Upper lobe of right lung (tissue), 1 donor: ENCODE results near the gene AGPAT3. TPM values are rescaled to one million over a fixed set of nuclear protein-coding genes. Genes with fewer than 3 reads are reported as not detected.

Experiments used
- ATAC-seq: fragments of 200-7000 bp; cut with Tn5 transposase; one replicate; pipeline ENCODE4 v1.9.1; 2020; ENCODE audit warnings: mild to moderate bottlenecking, moderate library complexity
- DNase-seq: peaks from one replicate; pipeline ENCODE4 v3.0.0-alpha.2; 2020
- H3K27ac ChIP-seq: fragments of 200-600 bp; one replicate; pipeline ENCODE4 v1.8.0; 2022
- H3K27me3 ChIP-seq: fragments of 200-600 bp; one replicate; pipeline ENCODE4 v1.8.0; 2022; ENCODE audit warnings: mild to moderate bottlenecking
- H3K36me3 ChIP-seq: fragments of 200-600 bp; one replicate; pipeline ENCODE4 v1.8.0; 2022
- H3K4me1 ChIP-seq: fragments of 200-600 bp; one replicate; pipeline ENCODE4 v1.8.0; 2022
- H3K4me3 ChIP-seq: fragments of 200-600 bp; one replicate; pipeline ENCODE4 v1.8.0; 2022; ENCODE audit warnings: mild to moderate bottlenecking
- H3K9me3 ChIP-seq: fragments of 200-600 bp; one replicate; pipeline ENCODE4 v1.8.0; 2022
- CTCF ChIP-seq: fragments of 200-600 bp; IDR thresholded peaks from one replicate; pipeline ENCODE4 v1.8.0; 2022; ENCODE audit warnings: antibody characterized with exemption
- intact Hi-C: fragments of 100-400 bp; cut with DNase I; formaldehyde crosslinking; loops from one replicate; pipeline ENCODE4 v1.11.0; 2022
- total RNA-seq: library from RNA; stranded (reverse); fragmentation: NEBNext Ultra II Directional; extraction: Animal tissue kit (Norgen Biotek cat#: 25700); gene quantifications from one replicate; pipeline ENCODE4 v1.2.1, GENCODE V29; 2021
- donor health status: DM: no; HTN: yes; CAD: no; lungs with severe emphysema.

AGPAT3 gene
- total RNA-seq, 1 donor from 2014 or later, result 86.0 TPM

- no peak overlapping the region for H3K27ac ChIP-seq
- DNase-seq, result no peak
- ATAC-seq, result no peak
- no peaks in the 10 kb centered on the region for H3K36me3 ChIP-seq
- peaks cover 7% of the 10 kb centered on the region for H3K9me3 ChIP-seq
- intact Hi-C loops, result no loop called here
- H3K27me3 ChIP-seq, result no peaks in the 10 kb centered on the region
- H3K4me3 ChIP-seq, result no peak overlapping the region
- H3K4me1 ChIP-seq, result no peaks in the 10 kb centered on the region
- no peak for TF ChIP-seq CTCF
Measured at GRCh38 chr21:43948740-43949498, 83.9 kb downstream of the AGPAT3 start.

- H3K27ac ChIP-seq, result no peak overlapping the region
- intact Hi-C loops, result no loop called here
- no peak for DNase-seq
- no peaks in the 10 kb centered on the region for H3K4me1 ChIP-seq
- no peaks in the 10 kb centered on the region for H3K36me3 ChIP-seq
- no peak overlapping the region for H3K4me3 ChIP-seq
- no peaks in the 10 kb centered on the region for H3K27me3 ChIP-seq
- no peak for TF ChIP-seq CTCF
- ATAC-seq, result no peak
- H3K9me3 ChIP-seq, result peaks cover 7% of the 10 kb centered on the region
Measured at GRCh38 chr21:43949499-43950208, 84.6 kb downstream of the AGPAT3 start.

GRCh38 chr21:43950481-43950880 lies 85.5 kb downstream of the AGPAT3 start:
- intact Hi-C loops, result no loop called here
- DNase-seq (no peak), ATAC-seq (no peak)
- no peaks in the 10 kb centered on the region for H3K4me1 ChIP-seq
- no peak for TF ChIP-seq CTCF
- no peaks in the 10 kb centered on the region for H3K27me3 ChIP-seq
- H3K27ac ChIP-seq, result no peak overlapping the region
- peaks cover 7% of the 10 kb centered on the region for H3K9me3 ChIP-seq
- H3K4me3 ChIP-seq, result no peak overlapping the region
- H3K36me3 ChIP-seq, result no peaks in the 10 kb centered on the region

GRCh38 chr21:43950936-43951335 lies 85.9 kb downstream of the AGPAT3 start:
- Histone ChIP-seq H3K4me1 (no peaks in the 10 kb centered on the region), H3K27me3 (no peaks in the 10 kb centered on the region), H3K9me3 (peaks cover 7% of the 10 kb centered on the region), H3K27ac (no peak overlapping the region), H3K36me3 (no peaks in the 10 kb centered on the region), H3K4me3 (no peak overlapping the region)
- intact Hi-C loops, result no loop called here
- DNase-seq (no peak), ATAC-seq (no peak)
- no peak for TF ChIP-seq CTCF

- H3K36me3 ChIP-seq, result no peaks in the 10 kb centered on the region
- peaks cover 7% of the 10 kb centered on the region for H3K9me3 ChIP-seq
- H3K27ac ChIP-seq, result no peak overlapping the region
- H3K4me3 ChIP-seq, result no peak overlapping the region
- intact Hi-C loops, result no loop called here
- no peaks in the 10 kb centered on the region for H3K27me3 ChIP-seq
- no peak for ATAC-seq
- no peaks in the 10 kb centered on the region for H3K4me1 ChIP-seq
- no peak for TF ChIP-seq CTCF
- no peak for DNase-seq
Measured at GRCh38 chr21:43951911-43952703, 87.1 kb downstream of the AGPAT3 start.
